K562 (cell line): ENCODE data around the gene SLC12A4. TPM values are rescaled to one million over a fixed set of nuclear protein-coding genes. Genes with fewer than 3 reads are reported as not detected.
A peak's percentile ranks its signal among the peaks of the same experiment; 100 is the strongest.

Experiments used
- ATAC-seq: fragments of 200-7000 bp; cut with Tn5 transposase; 3 replicates; pipeline ENCODE4 v1.9.1; 2020; ENCODE audit warnings: moderate library complexity
- BruUV-seq: library from RNA; stranded (reverse); fragments of 400-500 nt; replicated peaks from 2 replicates; lab custom pipeline; 2021; lab: Mats Ljungman, UMichigan
- CTCF ChIA-PET: fragments of 300-600 bp; formaldehyde crosslinking; extraction: SDS; loops from one replicate; lab custom pipeline; 2021; ENCODE audit warnings: low intra/inter-chr PET ratio; lab: Yijun Ruan, JAX
- POLR2A ChIA-PET: fragments of 300-600, 350-650 bp; sonication (Branson Sonifier 250); formaldehyde crosslinking; extraction: SDS; loops from one replicate; lab custom pipeline; 2021; ENCODE audit warnings: antibody characterized with exemption, inconsistent platforms; lab: Yijun Ruan, JAX
- DNase-seq, 4 experiments: peaks; one replicate each; pipeline versions ENCODE4 v3.0.0 to v3.0.0-alpha.2; 2011 to 2018; ENCODE audit warnings: low spot score in 3 of 4, mixed read lengths in 3 of 4; ENCODE audit errors: extremely low read depth in 1 of 4
- FAIRE-seq: peaks from 2 replicates; lab custom pipeline; 2011; peaks lifted over from hg19 to GRCh38; lab: Jason Lieb, UNC
- H2AFZ ChIP-seq: 2 replicates; pipeline ENCODE4 v1.6.0; 2011; ENCODE audit warnings: low read depth, low read length, control low read depth, inconsistent platforms
- H3K27ac ChIP-seq: fragments of 200-600 bp; 3 replicates; pipeline ENCODE4 v1.8.0; 2011; ENCODE audit warnings: low read depth, mild to moderate bottlenecking, control low read depth, inconsistent platforms, low read length, moderate library complexity, mixed read lengths; ENCODE audit errors: extremely low read depth
- H3K27me3 ChIP-seq, 2 experiments: fragments of 300-600 bp in 1 of 2; 2 replicates in 1 of 2; 3 replicates in 1 of 2; pipeline versions ENCODE4 v1.6.0 to v1.8.0; 2011; ENCODE audit warnings: inconsistent platforms in 2 of 2, low read length in 2 of 2, mild to moderate bottlenecking in 1 of 2, mixed read lengths in 1 of 2, moderate library complexity in 1 of 2; ENCODE audit not compliant: control insufficient read depth in 2 of 2, insufficient read depth in 2 of 2
- H3K36me3 ChIP-seq: fragments of 300-600 bp; 3 replicates; pipeline ENCODE4 v1.8.0; 2011; ENCODE audit warnings: mild to moderate bottlenecking, low read length, inconsistent platforms; ENCODE audit not compliant: control insufficient read depth, insufficient read depth
- H3K4me1 ChIP-seq, 2 experiments: fragments of 200-600 bp in 1 of 2; replicated peaks in 1 of 2; 2 replicates in 1 of 2; 3 replicates in 1 of 2; pipeline versions ENCODE4 v1.5.1 to v1.8.0; 2011; ENCODE audit warnings: inconsistent platforms in 2 of 2, low read length in 2 of 2, mild to moderate bottlenecking in 1 of 2, mixed read lengths in 1 of 2, moderate library complexity in 1 of 2; ENCODE audit not compliant: control insufficient read depth in 2 of 2, insufficient read depth in 2 of 2
- H3K4me2 ChIP-seq: 2 replicates; pipeline ENCODE4 v1.6.1; 2011; ENCODE audit warnings: low read length, control low read depth, inconsistent platforms, mixed read lengths; ENCODE audit not compliant: insufficient read depth
- H3K4me3 ChIP-seq: fragments of 200-600 bp; sonication (generic), shearing (Covaris generic); 2 replicates; pipeline ENCODE4 v1.5.1; 2016; ENCODE audit warnings: control low read depth, inconsistent platforms
- H3K79me2 ChIP-seq: fragments of 200-600 bp; 3 replicates; pipeline ENCODE4 v1.8.0; 2011; ENCODE audit warnings: low read length, inconsistent platforms; ENCODE audit not compliant: control insufficient read depth, insufficient read depth
- H3K9ac ChIP-seq, 2 experiments: 2 replicates each; pipeline versions ENCODE4 v1.6.0 to v1.6.1; 2011; ENCODE audit warnings: low read depth in 2 of 2, low read length in 2 of 2, control low read depth in 1 of 2, inconsistent platforms in 1 of 2, mild to moderate bottlenecking in 1 of 2, mixed read lengths in 1 of 2; ENCODE audit not compliant: insufficient read depth in 1 of 2
- H3K9me1 ChIP-seq: one replicate; pipeline ENCODE4 v1.6.0; 2011; ENCODE audit warnings: inconsistent platforms, mild to moderate bottlenecking, low read length, moderate library complexity; ENCODE audit not compliant: control insufficient read depth, insufficient read depth
- H3K9me3 ChIP-seq: replicated peaks from 2 replicates; pipeline ENCODE4 v1.5.1; 2011; ENCODE audit warnings: low read depth, low read length, inconsistent platforms; ENCODE audit not compliant: control insufficient read depth, insufficient read depth
- H4K20me1 ChIP-seq: replicated peaks from 2 replicates; pipeline ENCODE4 v1.6.1; 2011; ENCODE audit warnings: low read length, inconsistent platforms, mixed read lengths; ENCODE audit not compliant: control insufficient read depth, insufficient read depth
- BMI1 ChIP-seq: fragments of 150-350 bp; IDR thresholded peaks from 2 replicates; pipeline ENCODE4 v1.6.1; 2014; ENCODE audit warnings: low read length
- DIDO1 ChIP-seq: fragments of 450-650 bp; IDR thresholded peaks from 2 replicates; pipeline ENCODE4 v1.6.1; 2016; ENCODE audit warnings: low read depth, missing biosample characterization, missing genetic modification characterization
- FUS ChIP-seq: fragments of 200-400 bp; formaldehyde crosslinking; optimal IDR thresholded peaks from 2 replicates; pipeline ENCODE3; 2017; ENCODE audit warnings: low read depth, low read length
- NFE2L1 ChIP-seq: fragments of 450-650 bp; IDR thresholded peaks from 2 replicates; pipeline ENCODE4 v1.6.1; 2016; ENCODE audit warnings: missing genetic modification characterization, low read depth, mild to moderate bottlenecking, missing compliant biosample characterization, moderate library complexity, borderline replicate concordance
- POLR2AphosphoS2 ChIP-seq: IDR thresholded peaks from 2 replicates; pipeline ENCODE4 v1.6.1; 2012; ENCODE audit warnings: low read length, improper control_type of control experiment
- POLR2AphosphoS5 ChIP-seq: IDR thresholded peaks from 2 replicates; pipeline ENCODE4 v1.6.1; 2011; ENCODE audit warnings: mild to moderate bottlenecking, low read depth, low read length, moderate library complexity; ENCODE audit not compliant: control insufficient read depth, insufficient read depth
- POLR3A ChIP-seq: IDR thresholded peaks from 2 replicates; pipeline ENCODE4 v1.6.1; 2011; ENCODE audit warnings: borderline replicate concordance, mild to moderate bottlenecking, moderate library complexity; ENCODE audit not compliant: insufficient read length, insufficient read depth; ENCODE audit errors: extremely low read depth
- RB1 ChIP-seq: fragments of 450-650 bp; IDR thresholded peaks from 2 replicates; pipeline ENCODE4 v1.6.1; 2017; ENCODE audit warnings: low read depth, mild to moderate bottlenecking
- RBM15 ChIP-seq: fragments of 200-400 bp; formaldehyde crosslinking; IDR thresholded peaks from 2 replicates; pipeline ENCODE4 v1.6.1; 2018; ENCODE audit warnings: mild to moderate bottlenecking, low read length, moderate library complexity; ENCODE audit not compliant: insufficient read depth
- SAFB ChIP-seq: fragments of 200-400 bp; formaldehyde crosslinking; IDR thresholded peaks from 2 replicates; pipeline ENCODE4 v1.6.1; 2017; ENCODE audit warnings: low read depth, low read length, borderline replicate concordance
- SMARCC2 ChIP-seq: fragments of 450-650 bp; IDR thresholded peaks from 2 replicates; pipeline ENCODE4 v1.6.1; 2017; ENCODE audit warnings: antibody characterized with exemption, moderate library complexity, mild to moderate bottlenecking, low read depth
- ZNF232 ChIP-seq: sonication (generic); formaldehyde crosslinking; IDR thresholded peaks from 2 replicates; pipeline ENCODE4 v1.8.0; 2022; ENCODE audit warnings: mild to moderate bottlenecking, missing genetic modification reagents
- ZNF24 ChIP-seq: fragments of 450-650 bp; IDR thresholded peaks from 2 replicates; pipeline ENCODE4 v1.6.1; 2016
- ZNF253 ChIP-seq: fragments of 250-450 bp; sonication (Bioruptor Pico); conservative IDR thresholded peaks from 2 replicates; pipeline ENCODE4 v1.6.1; 2021; ENCODE audit warnings: mild to moderate bottlenecking
- ZZZ3 ChIP-seq: fragments of 450-650 bp; IDR thresholded peaks from 2 replicates; pipeline ENCODE4 v1.6.1; 2016; ENCODE audit warnings: antibody characterized with exemption, mild to moderate bottlenecking, moderate library complexity
- WGBS: fragments of 100-300 bp; shearing (Covaris generic); methylation state at CpG from one replicate; pipeline ENCODE4 v1.1.6; 2016; ENCODE audit warnings: low coverage, mixed read lengths; ENCODE audit not compliant: insufficient coverage; ENCODE audit errors: missing lambda C conversion rate; 5-methylcytosine and 5-hydroxymethylcytosine counted together
- in situ Hi-C: fragments of 300-500 bp; cut with MboI; formaldehyde crosslinking; loops from 4 replicates; pipeline ENCODE4 v1.15.0; 2018; ENCODE audit warnings: inconsistent platforms, mixed read lengths
- intact Hi-C: fragments of 100-400 bp; cut with micrococcal nuclease; formaldehyde crosslinking; loops from 2 replicates; pipeline ENCODE4 v1.14.2; 2022
- polyA plus RNA-seq, 8 experiments: library from polyadenylated mRNA; depleted of rRNA in 4 of 8; stranded (reverse) in 5 of 8; unstranded in 3 of 8; fragments of >200 nt; fragmentation: Nextera tagmentation in 2 of 8; fragmentation: Illumina TruSeq in 1 of 8; extraction: Ambion mirVana in 2 of 8; extraction: Trizol in 1 of 8; gene quantifications; 2 replicates each; pipeline versions ENCODE4 v1.2.1 to v1.2.3, GENCODE V29; 2011 to 2014; ENCODE audit warnings: inconsistent platforms in 1 of 8, missing spikeins in 1 of 8
- total RNA-seq, 7 experiments: library from RNA; depleted of rRNA in 6 of 7; stranded (reverse); fragments of >200 nt in 6 of 7; fragmentation: Illumina TruSeq in 2 of 7; extraction: Trizol in 2 of 7; gene quantifications; 2 replicates each; pipeline versions ENCODE4 v1.2.1 to v1.2.3, GENCODE V29; 2011 to 2021; ENCODE audit warnings: low replicate concordance in 1 of 7
- TF ChIP-seq, protein P1 (sequence below): sonication (generic); formaldehyde crosslinking; IDR thresholded peaks from 2 replicates; pipeline ENCODE4 v1.8.1; 2023; ENCODE audit warnings: mild to moderate bottlenecking, missing genetic modification reagents

SLC12A4 gene
- total and polyA plus RNA-seq, 9 of the 15 experiments (the other 6 are each of a cell fraction or from before 2014, with no cell fraction given): 0.75 to 43.5 (median 15.0) TPM

DNA sequence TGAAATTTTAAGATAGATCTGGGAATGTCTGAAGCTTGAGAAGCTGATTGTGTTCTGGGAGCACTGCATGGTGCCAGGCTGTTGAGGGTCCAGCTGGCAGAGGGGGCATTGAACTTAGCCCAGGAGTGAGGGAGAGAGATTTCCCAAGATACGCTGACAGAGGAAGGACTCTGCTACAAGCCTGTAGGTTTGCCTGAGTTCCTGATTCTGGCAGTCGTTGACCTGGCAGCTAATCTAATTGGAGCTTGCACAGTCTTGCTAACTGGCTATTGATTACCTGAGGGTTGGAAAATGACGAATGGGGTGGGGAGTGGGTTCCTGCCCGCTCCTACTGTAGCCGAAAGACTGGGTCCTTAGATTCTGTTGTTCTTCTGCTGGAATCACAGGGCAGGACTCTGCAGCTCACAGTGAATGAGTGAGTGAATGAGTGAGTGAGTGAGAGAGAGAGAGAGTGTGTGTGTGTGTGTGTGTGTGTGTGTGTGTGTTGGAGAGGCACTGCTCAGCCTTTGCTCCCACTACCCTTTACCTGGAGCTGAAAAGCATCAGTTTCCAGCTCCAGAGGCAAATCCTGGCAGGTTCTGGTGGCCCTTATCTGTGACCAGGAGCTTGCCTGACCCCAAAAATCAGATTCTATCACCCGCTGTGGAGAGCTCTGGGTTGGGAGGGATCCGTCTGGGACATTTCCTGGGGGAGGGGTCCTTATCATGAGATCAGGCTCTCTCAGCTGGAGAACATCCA is 53.5 kb downstream of the SLC12A4 start:
- Histone ChIP-seq H3K9me1 (peaks cover 4% of the 10 kb centered on the region), H4K20me1 (peaks cover 14% of the 10 kb centered on the region), H2AFZ (no peak overlapping the region), H3K4me1 (peaks cover 5 to 16% of the 10 kb centered on the region in 2 experiments; a peak in 4 of 5 replicates), H3K4me2 (no peak overlapping the region), H3K36me3 (no peaks in the 10 kb centered on the region), H3K27me3 (no peaks in the 10 kb centered on the region), H3K9me3 (no peaks in the 10 kb centered on the region), H3K79me2 (no peaks in the 10 kb centered on the region), H3K4me3 (no peak overlapping the region), H3K27ac (no peak overlapping the region), H3K9ac (no peak overlapping the region; a peak in 1 of 4 replicates)
- intact Hi-C loops: no loop called here
- FAIRE-seq (no peak), DNase-seq (no peak), ATAC-seq (no peak)
- WGBS: 38% methylated on average over 7 of the region's 7 CpGs
- in situ Hi-C loops: no loop called here
- no TSS peak for BruUV-seq
- POLR2A ChIA-PET: interaction anchor here (0.6 to 1.8 kb wide), 6 partner anchors 9 to 389 kb away, joined by 3 to 6 read pairs (median 3); no protein-coding TSS in a partner anchor
- TF ChIP-seq SMARCC2 (no peak), RBM15 (no peak), RB1 (no peak), ZNF24 (peak; percentile 93), POLR2AphosphoS2 (no peak)
- CTCF ChIA-PET: no interaction called here

DNA sequence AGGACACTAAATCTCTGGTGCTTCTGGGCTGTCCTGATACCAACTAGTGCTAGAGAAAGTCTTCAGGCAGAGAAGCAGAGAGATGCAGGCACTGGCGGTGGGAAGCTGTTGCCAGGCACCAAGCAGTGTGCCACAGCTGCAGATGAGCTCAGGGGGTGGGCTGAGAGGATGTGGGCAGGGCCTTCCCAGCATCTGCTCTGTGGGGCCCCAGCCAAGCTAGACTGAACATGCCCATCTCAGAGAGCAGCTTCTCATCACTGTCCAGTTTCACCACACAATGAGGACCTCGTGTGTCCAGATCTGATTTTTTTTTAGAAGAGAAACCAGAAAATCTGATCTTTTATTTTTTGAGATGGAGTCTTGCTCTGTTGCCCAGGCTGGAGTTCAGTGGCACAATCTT is 58.3 kb downstream of the SLC12A4 start:
- no TSS peak for BruUV-seq
- TF ChIP-seq NFE2L1 (tag) (no peak), POLR2AphosphoS5 (no peak), DIDO1 (tag) (no peak), BMI1 (no peak), FUS (no peak), POLR3A (no peak), ZNF253 (CRISPR knock-in tag) (no peak), ZNF232 (no peak), ZZZ3 (no peak), SAFB (no peak)
- TF ChIP-seq, protein P1, sequence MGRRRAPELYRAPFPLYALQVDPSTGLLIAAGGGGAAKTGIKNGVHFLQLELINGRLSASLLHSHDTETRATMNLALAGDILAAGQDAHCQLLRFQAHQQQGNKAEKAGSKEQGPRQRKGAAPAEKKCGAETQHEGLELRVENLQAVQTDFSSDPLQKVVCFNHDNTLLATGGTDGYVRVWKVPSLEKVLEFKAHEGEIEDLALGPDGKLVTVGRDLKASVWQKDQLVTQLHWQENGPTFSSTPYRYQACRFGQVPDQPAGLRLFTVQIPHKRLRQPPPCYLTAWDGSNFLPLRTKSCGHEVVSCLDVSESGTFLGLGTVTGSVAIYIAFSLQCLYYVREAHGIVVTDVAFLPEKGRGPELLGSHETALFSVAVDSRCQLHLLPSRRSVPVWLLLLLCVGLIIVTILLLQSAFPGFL: no peak

More for the DNA sequence above, 58.3 kb downstream of the SLC12A4 start:
- CTCF ChIA-PET: no interaction called here
- FAIRE-seq: no peak
- H3K27ac ChIP-seq: no peak overlapping the region
- H3K9me3 ChIP-seq: no peaks in the 10 kb centered on the region
- H3K4me2 ChIP-seq: no peak overlapping the region
- in situ Hi-C loops (no loop called here), intact Hi-C loops (no loop called here)
- no peaks in the 10 kb centered on the region for H3K9me1 ChIP-seq
- H3K36me3 ChIP-seq: no peaks in the 10 kb centered on the region; the same call in 2 of the 3 replicates
- POLR2A ChIA-PET: interaction anchor here (1.4 kb wide), 1 partner anchor 25 kb away, joined by 4 read pairs; no protein-coding TSS in a partner anchor
- WGBS: 20% methylated on average over 2 of the region's 2 CpGs
- H4K20me1 ChIP-seq: no peaks in the 10 kb centered on the region; the same call in 1 of the 2 replicates
- H3K4me1 ChIP-seq: peaks cover 2 to 6% of the 10 kb centered on the region in 2 experiments; a peak in 2 of 5 replicates
- no peaks in the 10 kb centered on the region for H3K79me2 ChIP-seq
- DNase-seq: no peak
- no peak overlapping the region for H3K4me3 ChIP-seq
- no peak for ATAC-seq
- no peak overlapping the region for H3K9ac ChIP-seq
- no peak overlapping the region for H2AFZ ChIP-seq
- no peaks in the 10 kb centered on the region for H3K27me3 ChIP-seq
